Naive B cell (primary cell): Measurements from ENCODE around the gene GRAMD1B. TPM values are rescaled to one million over a fixed set of nuclear protein-coding genes. Genes with fewer than 3 reads are reported as not detected.

ENCODE experiments used
- ATAC-seq, 2 donors: fragments of 150-1000 bp; cut with Tn5 transposase; 2 replicates each; pipeline ENCODE4 v1.10.0; 2021; ENCODE audit warnings: low read depth in 2 of 2, mild to moderate bottlenecking in 2 of 2, moderate library complexity in 2 of 2
- DNase-seq: peaks from one replicate; pipeline ENCODE4 v3.0.0; 2022
- H3K27ac Mint-ChIP-seq, 6 donors: one replicate each; pipeline ENCODE4 v1.8.0; 2020 to 2022; ENCODE audit warnings: mild to moderate bottlenecking in 6 of 6, mixed read lengths in 6 of 6, moderate library complexity in 5 of 6, inconsistent platforms in 2 of 6
- H3K27me3 Mint-ChIP-seq, 3 donors: one replicate each; pipeline ENCODE4 v1.8.0; 2021 to 2022; ENCODE audit warnings: mixed read lengths in 3 of 3, mild to moderate bottlenecking in 1 of 3
- H3K36me3 Mint-ChIP-seq, 2 donors: one replicate each; pipeline ENCODE4 v1.8.0; 2020 to 2022; ENCODE audit warnings: mixed read lengths in 2 of 2, inconsistent platforms in 1 of 2, mild to moderate bottlenecking in 1 of 2
- H3K4me1 Mint-ChIP-seq, 3 donors: one replicate each; pipeline ENCODE4 v1.8.0; 2020 to 2022; ENCODE audit warnings: mixed read lengths in 3 of 3, inconsistent platforms in 1 of 3, mild to moderate bottlenecking in 1 of 3, moderate library complexity in 1 of 3
- H3K4me3 Mint-ChIP-seq, 8 donors: one replicate each; pipeline ENCODE4 v1.8.0; 2020 to 2022; ENCODE audit warnings: mild to moderate bottlenecking in 8 of 8, mixed read lengths in 8 of 8, moderate library complexity in 8 of 8, inconsistent platforms in 2 of 8
- H3K9me3 Mint-ChIP-seq, 7 donors: one replicate each; pipeline ENCODE4 v1.8.0; 2020 to 2022; ENCODE audit warnings: mixed read lengths in 7 of 7, mild to moderate bottlenecking in 5 of 7, inconsistent platforms in 2 of 7, moderate library complexity in 1 of 7
- polyA plus RNA-seq, 6 donors: library from polyadenylated mRNA; unstranded; fragments of 300-500 nt; fragmentation: Illumina TruSeq; gene quantifications; one replicate each; pipeline ENCODE4 v1.2.3, GENCODE V29; 2021; ENCODE audit warnings: low read depth in 6 of 6

GRAMD1B gene
- polyA plus RNA-seq, 6 donors from 2014 or later = 0.84 TPM; not detected in 5

GRCh38 chr11:123672568-123672967 is 242.5 kb downstream of the GRAMD1B start:
- Mint-ChIP-seq H3K36me3 (no peaks in the 10 kb centered on the region), H3K4me3 (no peak overlapping the region), H3K4me1 (no peaks in the 10 kb centered on the region), H3K27ac (no peak overlapping the region), H3K9me3 (peaks cover 0 to 1% (median 0%) of the 10 kb centered on the region in 7 donors), H3K27me3 (peaks cover 20 to 22% (median 22%) of the 10 kb centered on the region in 3 donors)
- no peak for ATAC-seq
- DNase-seq = no peak

DNA sequence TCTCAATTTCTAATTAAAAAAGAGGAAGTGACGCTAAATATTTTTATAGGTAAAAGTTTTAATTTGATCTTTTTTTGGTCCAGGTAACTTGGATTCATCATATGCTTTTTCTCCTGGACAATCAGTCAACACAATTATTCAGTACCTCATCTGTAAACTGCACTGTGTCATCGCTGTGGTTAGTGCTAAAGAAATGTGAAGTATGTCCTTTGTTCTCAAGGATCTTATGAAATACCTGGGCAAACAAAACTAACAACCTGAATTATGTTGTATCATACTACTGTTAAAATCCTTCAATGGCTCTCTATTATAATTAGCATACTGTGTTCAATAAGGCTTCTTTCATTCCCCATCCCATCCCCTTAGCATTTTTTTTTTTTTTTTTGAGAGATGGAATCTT is 244.2 kb downstream of the GRAMD1B start:
- Mint-ChIP-seq H3K27ac (no peak overlapping the region), H3K4me1 (no peaks in the 10 kb centered on the region), H3K9me3 (peaks cover 0 to 5% (median 4%) of the 10 kb centered on the region in 7 donors), H3K36me3 (no peaks in the 10 kb centered on the region), H3K27me3 (peaks cover 26 to 33% (median 31%) of the 10 kb centered on the region in 3 donors), H3K4me3 (no peak overlapping the region)
- ATAC-seq (no peak), DNase-seq (no peak)

Other genes with a start within 250 kb of the GRAMD1B start
- gene CLMP, start 235.0 kb upstream of the GRAMD1B start, polyA plus RNA-seq = under 1 TPM in 3 of 6 donors, not detected in 3; 0.20 to 0.38 (median 0.31) TPM
- under 1 TPM in 1 of 6 donors, not detected in 5; 0.10 TPM for gene SCN3B, start 224.4 kb downstream of the GRAMD1B start, polyA plus RNA-seq